Right forelimb (tissue), 1 donor: ENCODE results near the gene AJUBA.
"Not testable (repeated sequence)": the region's sequence is repeated elsewhere in the genome, so short reads cannot be mapped to it uniquely, and the experiment has no call there.

Experiments
- DNase-seq: peaks from one replicate; pipeline ENCODE4 v3.0.0-alpha.2; 2018

Gene AJUBA

GRCh38 chr14:23006188-23006534 lies 23.8 kb upstream of the AJUBA start:
- DNase-seq = no peak

GRCh38 chr14:23005451-23006187 lies 23.3 kb upstream of the AJUBA start:
- no peak for DNase-seq

GRCh38 chr14:23004274-23004673 lies 21.9 kb upstream of the AJUBA start:
- not testable (repeated sequence) for DNase-seq

GRCh38 chr14:23002592-23002991 lies 20.2 kb upstream of the AJUBA start:
- DNase-seq = no peak

GRCh38 chr14:23000860-23001259 lies 18.5 kb upstream of the AJUBA start:
- DNase-seq = no peak

GRCh38 chr14:22998329-22999012 lies 16.1 kb upstream of the AJUBA start:
- DNase-seq = no peak

GRCh38 chr14:22997676-22998323 lies 15.4 kb upstream of the AJUBA start:
- DNase-seq = no peak

GRCh38 chr14:22996768-22997654 lies 14.7 kb upstream of the AJUBA start:
- no peak for DNase-seq

GRCh38 chr14:22995889-22996625 lies 13.7 kb upstream of the AJUBA start:
- no peak for DNase-seq

- peak; percentile 62 for DNase-seq
Measured at GRCh38 chr14:22994762-22995275, 12.5 kb upstream of the AJUBA start.

- DNase-seq = no peak
Measured at GRCh38 chr14:22993517-22993916, 11.2 kb upstream of the AJUBA start.

GRCh38 chr14:22991852-22992251 lies 9.5 kb upstream of the AJUBA start:
- no peak for DNase-seq

GRCh38 chr14:22987291-22987690 lies 4.9 kb upstream of the AJUBA start:
- no peak for DNase-seq

GRCh38 chr14:22986508-22987054 lies 4.2 kb upstream of the AJUBA start:
- DNase-seq = peak; percentile 92

GRCh38 chr14:22985894-22986507 lies 3.6 kb upstream of the AJUBA start:
- no peak for DNase-seq

GRCh38 chr14:22984959-22985658 lies 2.8 kb upstream of the AJUBA start:
- no peak for DNase-seq

GRCh38 chr14:22981876-22982476 lies 375 bp downstream of the AJUBA start:
- DNase-seq = peak; percentile 48

- DNase-seq = peak; percentile 65
Measured at GRCh38 chr14:22981090-22981875, 1.1 kb downstream of the AJUBA start.

- DNase-seq = peak; percentile 77
Measured at GRCh38 chr14:22980672-22981089, 1.7 kb downstream of the AJUBA start.
